Retinal pigment epithelial cell (primary cell): ENCODE data around the gene TMEM187.

Source experiments
- DNase-seq: peaks from one replicate; pipeline ENCODE4 v3.0.0-alpha.2; 2010; ENCODE audit warnings: low read depth
- H3K4me3 ChIP-seq: 2 replicates; pipeline ENCODE4 v1.5.1; 2011; ENCODE audit warnings: mild to moderate bottlenecking, low read length, control low read depth, moderate library complexity
- TF ChIP-seq, protein P1 (sequence below): conservative IDR thresholded peaks from 2 replicates; pipeline ENCODE4 v1.5.1; 2011; ENCODE audit warnings: low read depth, low read length, control low read depth, inconsistent platforms

Gene TMEM187

DNA sequence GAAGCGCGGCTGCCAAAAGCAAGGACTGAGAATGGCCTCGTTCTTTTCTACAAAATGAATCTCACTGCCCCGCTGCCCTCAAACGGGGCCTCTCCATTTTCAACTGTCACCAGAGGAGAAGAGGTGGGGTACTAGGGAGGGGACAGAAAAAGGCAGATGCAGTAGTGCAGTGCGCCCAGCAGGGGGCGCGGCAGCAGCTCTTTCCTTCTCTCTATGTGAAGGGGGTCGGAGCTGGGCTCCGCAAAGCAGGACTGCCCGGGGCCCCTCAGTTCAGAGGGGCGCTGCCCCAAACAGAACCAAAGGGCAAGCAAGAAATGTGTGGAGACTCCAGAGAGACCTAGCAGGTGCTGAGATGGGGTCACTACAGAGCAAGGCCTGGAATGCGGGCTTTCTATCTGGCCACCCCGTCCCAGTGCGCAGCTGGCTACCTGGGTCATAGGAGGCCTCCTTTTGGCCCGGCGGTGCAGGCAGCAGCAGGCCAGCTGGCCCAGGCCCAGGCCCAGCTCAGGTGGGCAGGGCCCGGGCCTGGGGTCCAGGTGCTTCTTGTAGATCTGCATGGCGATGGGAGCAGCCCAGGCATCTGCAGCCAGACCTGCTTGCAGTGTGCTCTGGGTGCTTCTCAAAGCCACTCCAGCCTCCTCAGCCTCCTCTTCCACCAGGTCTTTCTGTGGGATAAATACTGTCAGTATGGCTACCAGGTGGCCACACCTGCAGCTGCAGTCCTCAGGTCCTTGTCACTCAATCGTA is 41.2 kb downstream of the TMEM187 start:
- no peak overlapping the region for H3K4me3 ChIP-seq
- TF ChIP-seq, protein P1, sequence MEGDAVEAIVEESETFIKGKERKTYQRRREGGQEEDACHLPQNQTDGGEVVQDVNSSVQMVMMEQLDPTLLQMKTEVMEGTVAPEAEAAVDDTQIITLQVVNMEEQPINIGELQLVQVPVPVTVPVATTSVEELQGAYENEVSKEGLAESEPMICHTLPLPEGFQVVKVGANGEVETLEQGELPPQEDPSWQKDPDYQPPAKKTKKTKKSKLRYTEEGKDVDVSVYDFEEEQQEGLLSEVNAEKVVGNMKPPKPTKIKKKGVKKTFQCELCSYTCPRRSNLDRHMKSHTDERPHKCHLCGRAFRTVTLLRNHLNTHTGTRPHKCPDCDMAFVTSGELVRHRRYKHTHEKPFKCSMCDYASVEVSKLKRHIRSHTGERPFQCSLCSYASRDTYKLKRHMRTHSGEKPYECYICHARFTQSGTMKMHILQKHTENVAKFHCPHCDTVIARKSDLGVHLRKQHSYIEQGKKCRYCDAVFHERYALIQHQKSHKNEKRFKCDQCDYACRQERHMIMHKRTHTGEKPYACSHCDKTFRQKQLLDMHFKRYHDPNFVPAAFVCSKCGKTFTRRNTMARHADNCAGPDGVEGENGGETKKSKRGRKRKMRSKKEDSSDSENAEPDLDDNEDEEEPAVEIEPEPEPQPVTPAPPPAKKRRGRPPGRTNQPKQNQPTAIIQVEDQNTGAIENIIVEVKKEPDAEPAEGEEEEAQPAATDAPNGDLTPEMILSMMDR: peak; percentile 93
- DNase-seq: no peak

DNA sequence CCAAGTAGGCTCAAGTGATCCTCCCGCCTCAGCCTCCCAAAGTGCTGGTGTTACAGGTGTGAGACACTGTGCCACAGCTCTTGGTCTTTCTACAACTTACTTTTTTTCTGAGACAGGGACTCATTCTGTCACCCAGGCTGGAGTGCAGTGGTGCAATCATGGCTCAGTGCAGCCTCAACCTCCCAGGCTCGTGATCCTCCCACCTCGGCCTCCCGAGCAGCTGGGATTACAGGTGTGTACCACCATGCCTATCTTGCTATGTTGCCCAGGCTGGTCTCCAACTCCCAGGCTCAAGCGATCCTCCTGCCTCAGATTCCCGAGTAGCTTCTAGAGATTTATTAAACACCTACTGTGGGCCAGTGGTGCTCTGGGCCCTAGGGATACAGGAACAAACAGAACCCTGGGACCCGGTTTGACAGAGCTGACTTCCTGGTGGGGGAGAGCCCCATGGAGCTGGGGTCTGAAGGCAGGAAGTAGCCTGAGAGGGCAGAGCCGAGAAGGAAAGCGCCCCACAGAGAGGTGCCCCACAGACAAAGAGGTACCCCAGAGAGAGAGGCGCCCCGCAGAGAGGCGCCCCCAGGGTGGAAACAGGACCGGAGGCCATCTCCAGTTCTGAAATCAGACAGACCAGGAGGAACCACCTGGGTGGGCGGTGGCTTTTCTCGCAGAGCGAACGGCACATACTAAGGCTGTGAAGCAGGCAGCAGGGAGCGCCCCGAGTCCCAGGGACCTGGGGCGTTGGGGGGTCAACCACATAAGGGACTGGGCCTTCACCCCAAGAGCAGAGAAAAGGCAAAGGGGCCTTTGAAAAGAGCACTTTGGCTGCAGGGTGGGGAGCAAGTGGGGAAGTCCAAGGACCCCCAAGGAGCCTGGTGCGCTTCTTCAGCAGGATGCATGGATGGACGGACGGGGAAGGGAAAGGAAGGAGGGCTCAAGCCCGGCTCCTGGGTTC is 42.2 kb downstream of the TMEM187 start:
- no peak for DNase-seq
- H3K4me3 ChIP-seq: no peak overlapping the region
- TF ChIP-seq, protein P1: no peak

- DNase-seq: no peak
- no peak overlapping the region for H3K4me3 ChIP-seq
- TF ChIP-seq, protein P1: no peak
Measured at GRCh38 chrX:154015581-154016264, 43.2 kb downstream of the TMEM187 start.

DNA sequence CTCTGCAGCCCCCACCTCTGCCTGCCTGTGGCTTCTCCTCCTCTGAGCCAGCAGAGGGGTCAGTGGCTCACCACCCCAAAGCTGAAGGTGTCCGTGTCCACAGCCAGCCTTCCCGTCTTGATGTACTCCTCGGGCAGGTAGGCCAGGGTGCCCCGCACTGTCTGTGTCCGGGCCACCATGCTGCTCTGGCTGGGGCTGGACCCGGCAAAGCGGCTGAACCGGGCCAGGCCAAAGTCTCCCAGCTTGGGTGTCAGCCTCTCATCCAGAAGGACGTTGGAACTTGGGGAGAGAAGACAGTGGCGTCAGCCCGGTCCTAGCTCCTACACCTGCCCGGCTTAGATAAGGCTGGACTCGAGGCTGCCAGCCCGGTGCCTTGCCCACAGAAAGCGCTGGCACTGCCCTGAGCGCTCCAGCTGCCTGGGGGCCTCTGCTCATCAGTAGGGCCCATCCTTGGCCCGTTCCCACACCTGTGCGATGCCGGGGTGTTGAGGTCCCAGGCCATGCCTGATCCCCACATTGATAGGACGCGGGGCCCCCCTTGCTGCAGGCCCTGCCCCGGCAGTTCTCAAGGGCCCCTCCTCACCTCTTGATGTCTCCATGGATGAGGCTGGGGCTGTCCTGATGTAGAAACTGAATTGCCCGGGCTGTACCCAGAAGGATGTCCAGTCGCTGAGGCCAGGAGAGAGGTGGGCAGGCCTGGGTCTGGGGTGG is 44.0 kb downstream of the TMEM187 start:
- TF ChIP-seq, protein P1: no peak
- H3K4me3 ChIP-seq: no peak overlapping the region
- DNase-seq: no peak

- TF ChIP-seq, protein P1: no peak
- H3K4me3 ChIP-seq: peak overlapping the region; percentile 51
- DNase-seq: no peak
Measured at GRCh38 chrX:154017766-154018517, 45.4 kb downstream of the TMEM187 start.

- no peak for DNase-seq
- peak overlapping the region; percentile 51 for H3K4me3 ChIP-seq
- TF ChIP-seq, protein P1: no peak
Measured at GRCh38 chrX:154018518-154019060, 46.0 kb downstream of the TMEM187 start.
